Left ventricle myocardium superior (tissue), 1 donor: ENCODE measurements around the gene RIMS4. TPM values are rescaled to one million over a fixed set of nuclear protein-coding genes. Genes with fewer than 3 reads are reported as not detected.

ENCODE experiments used
- ATAC-seq: fragments of 200-7000 bp; cut with Tn5 transposase; one replicate; pipeline ENCODE4 v1.9.1; 2020; ENCODE audit warnings: mild to moderate bottlenecking, moderate library complexity
- DNase-seq: peaks from one replicate; pipeline ENCODE4 v3.0.0-alpha.2; 2020
- intact Hi-C: fragments of 100-400 bp; cut with micrococcal nuclease; formaldehyde crosslinking; loops from one replicate; pipeline ENCODE4 v1.11.0; 2022
- total RNA-seq: library from RNA; stranded (reverse); fragmentation: NEBNext Ultra II Directional; extraction: Animal tissue kit (Norgen Biotek cat#: 25700); gene quantifications from one replicate; pipeline ENCODE4 v1.2.1, GENCODE V29; 2021
- donor health status: DM: no; HTN: yes; CAD: no; lungs with severe emphysema.

RIMS4 gene
- total RNA-seq, 1 donor from 2014 or later, result 0.12 TPM

DNA sequence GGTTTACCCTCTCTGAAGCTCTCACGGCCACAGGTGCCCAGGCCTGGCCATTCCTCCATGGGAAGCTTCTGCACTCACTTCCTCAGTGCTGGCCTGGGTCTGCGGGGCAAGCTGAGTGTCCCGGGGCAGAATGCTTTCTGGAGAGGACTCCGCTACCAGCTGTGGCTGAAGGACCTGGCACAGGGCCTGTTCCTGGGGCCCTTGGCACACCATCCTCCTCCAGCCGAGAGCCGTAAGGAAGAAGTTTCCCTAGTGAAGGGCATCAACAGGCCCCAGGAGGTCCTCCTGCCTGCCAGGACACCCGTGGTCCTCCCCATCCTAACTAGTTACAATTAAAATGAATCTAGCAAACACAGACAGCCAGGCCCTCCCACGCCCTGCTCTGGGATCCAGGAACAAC is 78.7 kb downstream of the RIMS4 start:
- ATAC-seq (peak; percentile 17), DNase-seq (peak; percentile 66)
- intact Hi-C loops, result loop anchor here (2.0 kb wide), 1 partner anchor 47 kb away; no protein-coding TSS in a partner anchor

DNA sequence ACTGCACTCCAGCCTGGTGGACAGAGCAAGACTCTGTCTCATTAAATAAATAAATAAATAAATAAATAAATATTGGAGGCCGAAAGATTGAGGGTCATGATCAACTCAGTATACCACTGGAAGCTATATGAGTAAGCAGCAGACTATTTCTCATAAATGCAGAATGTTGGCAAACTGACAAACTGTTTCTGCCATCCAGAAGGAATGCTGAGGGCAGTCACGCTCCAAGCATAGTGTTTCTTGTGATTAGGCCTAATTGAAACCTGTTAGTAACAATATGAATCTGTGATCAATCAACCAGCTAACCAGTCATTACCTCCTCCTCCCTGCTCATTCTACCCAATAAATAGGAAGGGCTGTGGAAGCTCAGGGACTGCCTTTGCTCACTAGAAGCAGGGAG is 79.9 kb downstream of the RIMS4 start:
- ATAC-seq (no peak), DNase-seq (no peak)
- intact Hi-C loops, result no loop called here

DNA sequence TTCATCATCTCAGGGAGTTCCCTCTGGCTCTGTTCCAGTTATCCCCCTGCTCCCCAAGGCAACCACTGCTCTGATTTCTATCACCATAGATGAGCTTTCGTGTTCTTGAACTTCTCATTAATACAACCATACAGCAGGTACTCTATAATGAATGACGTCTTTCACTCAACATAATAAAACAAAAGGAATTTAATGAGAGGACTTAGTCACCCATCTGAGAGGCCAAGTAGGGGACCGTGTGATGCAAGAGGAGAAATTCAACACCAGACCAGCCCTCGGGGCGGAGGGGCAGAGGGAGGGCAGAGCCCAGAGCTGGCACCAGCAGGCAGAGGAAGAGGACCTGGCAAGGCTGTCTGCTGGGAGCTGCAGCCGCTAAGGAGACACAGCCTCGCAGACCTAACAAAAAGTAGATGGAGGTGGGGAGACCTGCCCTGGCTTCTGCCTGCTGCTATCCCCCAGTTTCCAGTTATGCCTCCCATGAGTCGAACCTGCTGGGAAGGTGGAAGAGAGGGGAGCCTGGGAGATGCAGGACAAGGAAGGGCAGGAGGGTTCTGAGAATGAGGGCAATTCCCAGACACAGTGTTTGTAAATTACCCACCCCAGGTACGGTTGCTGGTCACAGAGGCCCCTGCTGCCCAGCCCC is 81.4 kb downstream of the RIMS4 start:
- intact Hi-C loops, result no loop called here

DNA sequence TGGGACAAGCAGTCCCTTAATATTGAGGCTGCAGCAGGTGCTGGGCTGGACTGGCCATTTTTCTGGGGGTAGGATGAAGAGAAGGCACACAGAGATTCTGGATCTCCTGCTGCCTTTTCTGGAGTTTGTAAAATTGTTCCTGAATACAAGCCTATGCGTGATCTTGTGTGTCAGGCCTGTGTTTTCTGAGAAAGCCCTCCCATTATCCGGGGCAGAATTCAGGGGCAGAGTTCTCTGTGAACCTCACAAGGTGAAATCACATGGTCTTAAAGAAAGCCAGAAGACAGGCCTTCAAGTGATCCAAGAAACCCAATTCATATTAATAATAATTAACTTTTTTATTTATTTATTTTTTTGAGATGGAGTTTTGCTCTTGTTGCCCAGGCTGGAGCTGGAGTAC is 82.7 kb downstream of the RIMS4 start:
- DNase-seq (no peak), ATAC-seq (no peak)
- intact Hi-C loops, result no loop called here

More for the DNA sequence above, 81.4 kb downstream of the RIMS4 start:
- peak; percentile 75 for DNase-seq
- peak; percentile 84 for ATAC-seq

DNA sequence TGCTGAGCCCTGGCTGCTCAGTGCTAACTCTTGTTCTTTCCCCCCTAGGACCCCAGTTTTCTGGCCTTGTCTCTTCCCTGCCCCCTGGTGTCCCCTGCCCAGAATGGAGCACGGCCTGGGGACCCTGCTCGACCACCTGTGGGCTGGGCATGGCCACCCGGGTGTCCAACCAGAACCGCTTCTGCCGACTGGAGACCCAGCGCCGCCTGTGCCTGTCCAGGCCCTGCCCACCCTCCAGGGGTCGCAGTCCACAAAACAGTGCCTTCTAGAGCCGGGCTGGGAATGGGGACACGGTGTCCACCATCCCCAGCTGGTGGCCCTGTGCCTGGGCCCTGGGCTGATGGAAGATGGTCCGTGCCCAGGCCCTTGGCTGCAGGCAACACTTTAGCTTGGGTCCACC is 83.3 kb downstream of the RIMS4 start:
- ATAC-seq, result no peak
- intact Hi-C loops, result no loop called here

DNA sequence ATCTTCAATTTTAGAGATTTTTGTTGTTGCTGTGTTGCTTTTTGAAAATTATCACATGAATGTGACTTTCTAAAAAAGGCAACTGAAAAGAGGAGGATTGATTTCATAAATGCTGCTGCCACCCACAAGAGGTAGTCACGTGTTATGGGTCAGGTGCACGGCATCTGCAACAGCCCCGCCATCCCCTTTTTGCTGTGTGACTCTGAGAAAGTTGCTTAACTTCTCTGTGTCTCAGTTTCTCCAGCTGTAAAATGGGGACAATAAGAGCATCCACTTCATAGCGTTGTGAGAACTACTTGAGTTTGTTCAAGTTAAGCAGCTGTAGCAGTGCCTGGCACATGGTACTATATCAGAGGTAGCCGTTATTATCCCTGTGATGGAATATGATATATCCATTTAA is 84.5 kb downstream of the RIMS4 start:
- ATAC-seq, result no peak
- DNase-seq, result no peak
- intact Hi-C loops, result no loop called here

More for the DNA sequence above, 83.3 kb downstream of the RIMS4 start:
- no peak for DNase-seq

DNA sequence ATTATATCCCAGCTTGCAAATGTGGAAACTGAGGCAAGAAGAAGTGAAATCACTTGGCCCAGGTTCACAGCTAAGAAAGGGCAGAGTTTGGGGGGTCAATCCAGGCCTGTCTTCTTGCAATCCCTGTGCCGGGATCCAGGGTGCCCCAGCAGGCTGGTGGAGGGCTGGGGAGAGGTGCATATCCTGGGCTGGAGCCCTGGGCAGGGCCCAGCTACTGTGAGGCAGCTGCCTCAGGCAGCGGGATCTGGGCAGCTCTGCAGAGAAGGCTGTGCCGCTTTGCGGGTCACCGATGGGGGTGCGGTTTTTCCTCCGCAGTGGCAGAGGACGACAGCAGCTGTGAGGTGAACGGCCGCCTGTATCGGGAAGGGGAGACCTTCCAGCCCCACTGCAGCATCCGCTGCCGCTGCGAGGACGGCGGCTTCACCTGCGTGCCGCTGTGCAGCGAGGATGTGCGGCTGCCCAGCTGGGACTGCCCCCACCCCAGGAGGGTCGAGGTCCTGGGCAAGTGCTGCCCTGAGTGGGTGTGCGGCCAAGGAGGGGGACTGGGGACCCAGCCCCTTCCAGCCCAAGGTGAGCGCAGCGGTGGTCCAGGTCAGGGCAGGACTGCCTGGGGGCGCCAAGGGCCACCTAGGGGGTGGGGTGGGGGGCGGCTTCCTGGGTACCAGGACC is 85.8 kb downstream of the RIMS4 start:
- DNase-seq (no peak), ATAC-seq (no peak)
- intact Hi-C loops, result no loop called here

DNA sequence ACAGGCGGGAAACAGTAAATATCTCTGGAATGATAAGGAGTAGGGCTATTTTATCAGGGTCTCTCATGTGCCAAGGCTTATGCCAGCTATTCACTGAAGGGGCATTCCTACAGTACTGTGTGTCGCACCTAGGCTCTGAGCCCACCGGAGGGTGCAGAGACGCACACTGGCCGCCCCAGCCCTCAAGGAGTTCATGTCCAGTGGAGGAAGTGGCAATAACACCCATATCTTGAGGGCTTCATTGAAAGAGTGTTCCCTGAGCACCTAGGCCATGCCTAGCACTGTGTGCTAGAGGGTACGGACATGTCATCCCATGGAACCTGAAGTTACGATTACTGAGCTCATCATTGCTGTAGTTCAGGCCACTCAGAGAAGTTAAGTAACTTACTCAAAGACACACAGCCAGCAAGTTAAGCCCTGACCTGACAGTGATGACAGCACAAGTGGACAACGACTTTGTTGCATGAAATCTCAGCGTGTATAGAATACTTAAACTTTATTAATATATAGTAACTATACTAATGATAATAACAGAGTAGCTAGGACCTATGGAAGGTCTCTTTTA is 86.5 kb downstream of the RIMS4 start:
- no peak for DNase-seq
- intact Hi-C loops, result no loop called here
- no peak for ATAC-seq

DNA sequence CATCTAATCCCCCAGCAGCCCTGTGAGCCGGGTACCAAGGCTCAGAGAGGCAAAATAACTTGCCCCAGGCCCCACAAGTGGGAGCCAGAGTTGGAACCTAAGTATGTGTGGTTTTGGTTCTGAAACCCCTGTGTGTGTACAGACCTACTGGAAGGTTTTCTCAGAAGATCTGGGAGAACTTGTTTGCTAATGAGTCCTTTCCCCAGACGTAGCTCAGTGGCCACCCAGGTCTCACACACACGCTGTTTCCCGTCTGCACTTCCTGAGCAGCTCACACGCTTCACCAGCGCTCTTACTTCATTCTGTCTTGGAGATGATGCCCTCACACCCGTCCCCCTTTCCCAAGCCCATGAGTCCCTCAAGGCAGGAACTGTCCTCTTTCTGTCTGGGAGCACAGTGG is 87.0 kb downstream of the RIMS4 start:
- DNase-seq (no peak), ATAC-seq (no peak)
- intact Hi-C loops, result no loop called here

DNA sequence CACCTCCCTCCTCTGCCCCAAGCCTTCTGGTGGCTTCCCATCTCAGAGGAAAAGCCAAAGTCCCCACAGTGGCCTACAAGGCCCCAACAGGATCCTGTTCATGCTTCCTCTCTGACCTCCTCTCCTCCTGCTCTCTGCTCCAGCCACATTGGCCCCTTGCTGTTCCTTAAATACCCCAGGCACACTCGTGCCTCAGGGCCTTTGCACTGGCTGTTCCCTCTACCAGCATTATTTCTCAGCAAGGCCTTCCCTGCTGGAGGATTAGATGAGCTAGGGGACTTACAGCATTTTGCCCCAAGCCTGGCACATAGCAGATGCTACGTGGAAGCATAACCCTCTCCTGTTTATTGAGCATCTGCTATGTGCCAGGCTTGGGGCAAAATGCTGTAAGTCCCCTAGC is 87.4 kb downstream of the RIMS4 start:
- intact Hi-C loops, result no loop called here
- DNase-seq (no peak), ATAC-seq (no peak)

DNA sequence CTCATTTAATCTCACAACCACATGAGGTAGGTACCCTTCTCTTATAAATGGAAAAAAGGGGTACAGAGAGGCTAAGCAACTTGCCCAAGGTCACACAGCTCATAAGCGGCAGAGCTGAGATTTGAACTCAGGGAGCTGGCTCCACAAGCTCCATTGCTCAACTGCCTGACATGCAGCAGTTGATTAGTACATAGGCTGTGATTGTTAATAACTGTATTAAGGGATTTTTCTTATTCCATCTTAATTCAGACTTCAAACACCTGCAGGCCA is 88.6 kb downstream of the RIMS4 start:
- intact Hi-C loops, result no loop called here
- no peak for ATAC-seq

DNA sequence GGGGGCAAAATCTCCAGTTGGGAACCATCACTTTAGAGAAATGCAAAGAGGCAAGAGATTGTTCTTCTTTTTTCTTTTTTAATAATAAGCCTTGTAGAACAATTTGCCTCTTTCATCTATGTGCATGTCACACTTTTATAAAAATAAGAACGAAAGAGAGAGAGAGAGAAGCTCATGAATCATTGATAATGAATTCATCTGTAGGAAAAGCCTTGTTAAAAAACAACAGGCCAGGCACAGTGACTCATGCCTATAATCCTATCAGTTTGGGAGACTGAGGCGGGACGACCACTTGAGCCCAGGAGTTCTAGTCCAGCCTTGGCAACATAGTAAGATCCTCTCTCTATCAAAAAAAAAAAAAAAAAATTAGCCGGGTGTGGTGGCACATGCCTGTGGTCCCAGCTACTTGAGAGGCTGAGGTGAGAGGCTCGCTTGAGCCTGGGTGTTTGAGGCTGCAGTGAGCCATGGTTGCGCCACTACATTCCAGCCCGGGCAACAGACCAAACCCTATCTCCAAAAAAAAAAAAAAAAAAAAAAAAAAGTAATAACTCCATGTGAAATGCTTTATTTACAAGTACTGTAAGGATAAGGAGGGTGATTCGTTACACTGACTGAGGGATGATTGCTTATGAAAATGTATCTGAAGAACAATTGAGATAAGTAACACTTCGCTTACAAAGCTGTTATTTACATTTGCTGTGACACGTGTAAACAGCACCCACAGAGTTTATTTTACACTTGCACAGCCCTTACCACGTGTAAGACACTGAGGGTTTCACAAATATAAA is 89.2 kb downstream of the RIMS4 start:
- intact Hi-C loops, result no loop called here
- DNase-seq (peak; percentile 61), ATAC-seq (peak; percentile 63)

More for the DNA sequence above, 88.6 kb downstream of the RIMS4 start:
- no peak for DNase-seq

DNA sequence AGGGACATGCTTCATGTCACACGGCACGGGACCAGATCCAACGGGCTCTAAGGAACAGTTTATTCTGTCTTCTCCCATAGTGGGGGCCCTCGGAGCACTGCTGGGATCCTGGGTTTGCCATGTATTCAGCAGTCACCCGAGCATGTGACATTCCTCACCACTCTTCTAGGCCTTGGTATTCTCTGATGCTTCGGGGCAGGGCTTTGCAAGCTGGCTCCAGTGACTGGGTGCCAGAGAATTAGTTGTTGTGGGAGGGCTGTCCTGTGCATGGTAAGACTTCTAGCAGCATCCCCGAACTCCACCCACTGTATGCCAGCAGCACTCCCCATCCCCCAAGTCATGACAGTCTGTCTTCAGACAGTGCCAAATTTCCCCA is 89.7 kb downstream of the RIMS4 start:
- intact Hi-C loops, result no loop called here
- DNase-seq, result peak; percentile 42

DNA sequence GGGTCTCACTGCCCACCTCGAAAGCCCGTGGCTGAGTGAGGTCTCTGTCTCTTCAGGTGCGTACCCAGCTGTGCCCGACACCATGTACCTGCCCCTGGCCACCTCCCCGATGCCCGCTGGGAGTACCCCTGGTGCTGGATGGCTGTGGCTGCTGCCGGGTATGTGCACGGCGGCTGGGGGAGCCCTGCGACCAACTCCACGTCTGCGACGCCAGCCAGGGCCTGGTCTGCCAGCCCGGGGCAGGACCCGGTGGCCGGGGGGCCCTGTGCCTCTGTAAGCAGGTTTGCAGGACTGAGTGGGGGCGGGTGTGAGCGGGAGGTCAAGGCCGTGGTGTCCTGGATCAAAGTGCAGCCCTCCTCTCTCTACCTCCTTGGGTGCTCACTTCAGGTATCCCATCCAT is 90.5 kb downstream of the RIMS4 start:
- DNase-seq, result no peak
- ATAC-seq, result no peak

More for the DNA sequence above, 89.7 kb downstream of the RIMS4 start:
- peak; percentile 60 for ATAC-seq

DNA sequence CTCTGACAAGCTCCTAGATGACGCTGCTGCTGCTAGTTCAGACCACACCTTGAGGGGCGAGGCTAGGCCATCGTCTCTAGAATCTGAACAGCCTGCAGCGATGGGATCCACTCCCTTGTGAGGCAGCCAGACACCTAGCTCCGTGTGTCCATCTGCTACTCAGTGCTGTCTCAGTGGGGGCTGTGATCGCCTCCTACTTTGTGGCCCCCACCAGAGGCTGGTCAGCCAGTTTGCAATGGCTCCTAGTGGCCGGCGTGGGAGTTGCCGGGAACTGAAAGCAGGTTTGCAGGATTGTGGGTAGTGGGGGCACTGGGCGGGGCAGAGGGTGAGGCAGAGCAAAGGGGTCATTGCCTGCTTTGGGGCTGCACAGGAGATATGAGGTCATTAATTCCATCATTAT is 92.4 kb downstream of the RIMS4 start:
- DNase-seq (no peak), ATAC-seq (no peak)
- intact Hi-C loops, result no loop called here

More for the DNA sequence above, 90.5 kb downstream of the RIMS4 start:
- intact Hi-C loops, result no loop called here

DNA sequence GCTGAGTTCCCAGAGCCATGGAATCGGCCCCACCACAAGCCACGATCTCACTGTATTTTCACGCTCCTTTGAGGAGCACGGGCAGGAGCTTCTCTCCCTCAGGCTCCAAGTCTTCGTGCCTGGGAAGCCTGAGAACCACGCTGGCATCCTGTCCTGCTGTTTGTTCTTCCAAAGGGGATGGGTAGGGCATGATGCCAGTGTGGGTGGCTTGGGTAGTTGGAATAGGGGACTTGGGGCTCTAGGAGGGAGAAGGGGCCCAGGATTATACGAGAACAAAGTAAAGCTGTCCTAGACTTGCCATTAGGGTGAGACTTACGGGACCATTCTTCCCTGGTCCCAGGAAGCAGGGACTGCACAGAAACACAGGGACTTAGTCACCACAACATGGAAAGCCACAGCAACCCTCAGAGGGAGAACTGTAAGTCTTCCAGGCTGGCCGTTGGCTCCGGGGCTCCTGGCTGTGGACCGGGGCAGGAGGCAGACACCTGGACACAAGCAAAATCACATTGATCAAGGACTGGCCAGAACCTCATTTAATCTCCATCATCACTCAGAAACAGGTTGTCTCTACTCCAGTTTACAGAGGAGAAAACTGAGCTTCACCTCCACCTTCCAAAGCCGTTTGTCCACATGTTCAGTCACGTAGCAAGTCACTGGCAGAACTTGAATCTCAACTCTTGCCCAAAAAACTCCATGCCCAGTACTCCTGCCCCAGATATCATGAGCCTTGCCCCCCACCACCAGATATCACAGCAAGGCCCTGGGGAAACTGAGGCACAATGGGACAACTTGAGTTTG is 93.8 kb downstream of the RIMS4 start:
- ATAC-seq (no peak), DNase-seq (no peak)
- intact Hi-C loops, result no loop called here

DNA sequence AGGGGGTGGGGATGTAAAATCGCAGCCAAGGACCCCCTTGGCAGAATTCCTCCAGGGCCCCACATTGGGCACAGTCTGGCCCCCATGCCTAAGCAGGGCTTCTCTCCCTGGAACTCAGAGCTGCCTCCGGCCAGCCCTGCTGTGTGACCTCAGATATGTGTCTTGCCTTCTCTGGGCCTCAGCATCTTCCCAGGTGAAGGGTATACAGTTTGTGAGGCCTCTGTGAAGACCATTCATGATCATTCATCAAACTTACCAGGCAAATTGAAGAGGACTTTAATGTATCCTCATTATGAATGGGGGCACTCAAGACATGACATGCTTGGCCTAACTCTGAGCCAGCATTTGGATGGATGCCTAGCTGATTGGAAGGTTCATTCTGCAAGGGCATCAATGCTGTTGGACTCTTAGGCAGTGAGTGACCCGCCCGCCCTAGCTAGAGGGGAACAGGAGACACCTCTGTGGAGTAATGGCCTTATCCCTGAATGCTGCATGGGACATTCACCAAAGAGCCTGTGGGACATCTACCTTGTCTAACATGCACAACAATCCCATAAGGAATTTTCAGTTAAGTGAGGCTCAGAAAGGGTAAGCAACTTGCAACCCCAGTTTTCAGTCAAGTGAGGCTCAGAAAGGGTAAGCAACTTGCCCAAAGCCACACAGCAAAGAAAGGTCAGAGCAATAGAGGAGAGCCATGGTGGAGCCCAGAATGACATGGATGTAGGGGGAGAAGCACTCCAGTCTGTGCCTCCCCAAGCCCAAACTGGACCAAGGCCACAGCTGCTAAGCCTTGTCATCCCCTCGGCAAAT is 94.6 kb downstream of the RIMS4 start:
- intact Hi-C loops, result no loop called here
- ATAC-seq (peak; percentile 40), DNase-seq (peak; percentile 50)

DNA sequence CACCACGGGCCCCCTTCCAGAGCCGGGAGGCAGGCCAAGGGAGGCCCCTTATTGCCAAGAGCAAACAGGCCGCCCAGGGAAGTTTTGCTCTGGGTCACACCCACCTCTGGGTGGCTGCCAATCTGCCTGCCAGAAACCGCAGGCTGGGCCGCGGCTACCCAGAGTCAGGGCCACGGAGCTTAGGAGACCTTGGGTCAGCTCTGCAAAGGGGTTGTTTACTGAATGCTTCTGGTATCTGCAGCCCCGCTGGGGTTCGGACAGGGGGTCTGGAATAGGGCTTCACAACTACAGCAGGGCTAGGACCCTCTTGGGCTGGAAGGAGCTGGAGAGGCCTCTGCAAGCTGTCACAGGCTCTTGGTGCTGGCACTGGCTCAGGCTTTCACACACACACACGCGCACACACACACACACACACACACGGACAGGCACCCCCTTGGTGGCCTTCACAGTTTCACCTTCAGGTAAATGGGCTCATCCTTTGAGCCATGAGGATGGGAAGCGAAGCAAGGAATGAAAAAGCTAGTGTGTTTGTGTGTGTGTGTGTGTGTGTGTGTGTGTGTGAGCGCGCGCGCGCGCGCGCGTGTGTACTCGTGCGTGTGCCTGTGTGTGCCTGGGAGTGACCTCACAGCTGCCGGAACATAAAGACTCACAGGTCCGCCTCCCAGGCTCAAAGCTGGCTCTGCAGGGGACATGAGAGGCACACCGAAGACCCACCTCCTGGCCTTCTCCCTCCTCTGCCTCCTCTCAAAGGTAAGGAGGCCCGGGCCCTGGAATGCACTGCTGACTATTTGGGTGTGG is 95.4 kb downstream of the RIMS4 start, which contains the start of gene CCN5:
Gene CCN5, plus strand, starts transcription at position 669 of the 798 bp plus-strand sequence. Its CDS starts 22 bp downstream, at position 691.
- intact Hi-C loops, result no loop called here
- ATAC-seq (peak; percentile 84), DNase-seq (peak; percentile 95)
